ENCODE results near the gene SRL. TPM values are rescaled to one million over a fixed set of nuclear protein-coding genes. Genes with fewer than 3 reads are reported as not detected.

Gene SRL
- total RNA-seq, 2 experiments from 2014 or later = not detected

DNA sequence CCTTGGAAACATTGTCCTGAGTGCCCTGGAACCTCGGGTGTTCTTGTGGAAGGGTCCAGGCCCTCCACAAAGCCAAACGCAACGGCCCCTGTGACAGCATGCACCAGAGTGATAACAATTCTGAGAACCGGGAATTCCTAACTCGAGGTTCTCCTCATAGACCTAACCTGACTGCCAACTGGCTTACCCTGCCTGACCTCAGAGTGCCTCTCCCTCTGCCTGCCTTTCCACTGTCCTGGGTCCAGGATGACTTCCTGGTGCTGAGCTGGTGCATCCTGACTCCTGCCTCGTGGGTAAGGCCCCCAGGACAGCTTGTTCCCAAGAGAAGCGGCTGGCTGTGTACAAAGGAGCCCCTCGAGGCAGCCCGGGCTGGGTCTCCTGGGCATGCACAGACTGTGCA, 51.8 kb downstream of the SRL start:
- H3K9me3 ChIP-seq (ENCODE audit: control insufficient read depth in 1 of 2, insufficient read depth in 1 of 2, low read length in 2 of 2) = no peaks in the 10 kb centered on the region
- no peak overlapping the region for H3K27ac ChIP-seq (ENCODE audit: low read depth in 1 of 2, low read length in 2 of 2)
- H3K4me3 ChIP-seq (ENCODE audit: low read length) = no peak overlapping the region
- intact Hi-C loops (cut with DNase I, micrococcal nuclease) = no loop called here
- no peaks in the 10 kb centered on the region for H3K4me1 Mint-ChIP-seq (ENCODE audit: low read depth)
- no peaks in the 10 kb centered on the region for H3K36me3 Mint-ChIP-seq (ENCODE audit: low read depth)
- no peaks in the 10 kb centered on the region for H3K27me3 Mint-ChIP-seq
- H3K4me1 ChIP-seq (ENCODE audit: insufficient read depth, low read length) = no peaks in the 10 kb centered on the region
- no peaks in the 10 kb centered on the region for H3K36me3 ChIP-seq (ENCODE audit: insufficient read depth, low read length)
- no peak overlapping the region for H3K27ac Mint-ChIP-seq
- ATAC-seq (ENCODE audit: poor library complexity) (no peak), DNase-seq (no peak)
- TF ChIP-seq, protein P1, sequence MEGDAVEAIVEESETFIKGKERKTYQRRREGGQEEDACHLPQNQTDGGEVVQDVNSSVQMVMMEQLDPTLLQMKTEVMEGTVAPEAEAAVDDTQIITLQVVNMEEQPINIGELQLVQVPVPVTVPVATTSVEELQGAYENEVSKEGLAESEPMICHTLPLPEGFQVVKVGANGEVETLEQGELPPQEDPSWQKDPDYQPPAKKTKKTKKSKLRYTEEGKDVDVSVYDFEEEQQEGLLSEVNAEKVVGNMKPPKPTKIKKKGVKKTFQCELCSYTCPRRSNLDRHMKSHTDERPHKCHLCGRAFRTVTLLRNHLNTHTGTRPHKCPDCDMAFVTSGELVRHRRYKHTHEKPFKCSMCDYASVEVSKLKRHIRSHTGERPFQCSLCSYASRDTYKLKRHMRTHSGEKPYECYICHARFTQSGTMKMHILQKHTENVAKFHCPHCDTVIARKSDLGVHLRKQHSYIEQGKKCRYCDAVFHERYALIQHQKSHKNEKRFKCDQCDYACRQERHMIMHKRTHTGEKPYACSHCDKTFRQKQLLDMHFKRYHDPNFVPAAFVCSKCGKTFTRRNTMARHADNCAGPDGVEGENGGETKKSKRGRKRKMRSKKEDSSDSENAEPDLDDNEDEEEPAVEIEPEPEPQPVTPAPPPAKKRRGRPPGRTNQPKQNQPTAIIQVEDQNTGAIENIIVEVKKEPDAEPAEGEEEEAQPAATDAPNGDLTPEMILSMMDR (IDR thresholded peaks at IDR 0.05) = no peak
- no peaks in the 10 kb centered on the region for H3K27me3 ChIP-seq (ENCODE audit: control insufficient read depth in 1 of 2, insufficient read depth in 2 of 2, low read length in 2 of 2)
- H3K9me3 Mint-ChIP-seq = no peaks in the 10 kb centered on the region
- CTCF ChIA-PET = no interaction called here
- no peak overlapping the region for H3K4me3 Mint-ChIP-seq
- POLR2A ChIA-PET = no interaction called here

DNA sequence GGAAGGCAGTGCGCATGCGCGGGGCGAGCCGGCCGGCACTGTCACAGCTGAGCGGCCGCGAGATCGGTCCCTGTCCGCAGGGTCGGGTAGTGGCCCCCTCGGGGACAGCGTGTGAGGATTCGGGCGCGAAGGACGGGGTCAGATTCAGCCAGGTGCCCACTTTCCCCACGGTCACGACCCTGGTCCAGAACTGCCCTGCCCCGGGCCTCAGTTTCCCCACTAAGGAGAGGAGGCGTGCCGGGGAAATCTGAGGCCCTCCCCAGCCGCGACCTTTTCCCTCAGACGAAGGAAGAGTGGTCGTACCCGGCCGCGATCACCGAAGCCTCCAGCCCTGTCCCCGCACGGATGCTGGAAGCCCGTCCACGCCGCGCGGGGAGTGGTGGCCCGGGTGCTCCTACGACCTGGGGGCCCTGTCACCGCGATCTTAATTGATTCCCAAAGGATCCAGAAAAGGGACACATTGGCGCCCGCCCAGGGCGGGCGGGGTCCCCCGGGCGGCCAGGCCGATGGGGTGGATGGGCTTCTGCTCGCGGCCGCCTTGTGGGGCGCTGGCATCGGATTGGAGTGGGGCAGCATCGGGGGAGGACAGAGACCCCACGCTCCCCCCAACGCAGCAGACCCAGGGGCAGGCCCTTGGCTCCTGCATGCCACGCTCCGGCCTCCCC, 57.7 kb downstream of the SRL start:
- ATAC-seq (ENCODE audit: poor library complexity) (no peak), DNase-seq (peak in 1 of 14 experiments; percentile 31)
- Histone ChIP-seq H3K27ac (ENCODE audit: low read depth in 1 of 2, low read length in 2 of 2) (no peak overlapping the region), H3K36me3 (ENCODE audit: insufficient read depth, low read length) (no peaks in the 10 kb centered on the region), H3K27me3 (ENCODE audit: control insufficient read depth in 1 of 2, insufficient read depth in 2 of 2, low read length in 2 of 2) (no peaks in the 10 kb centered on the region), H3K9me3 (ENCODE audit: control insufficient read depth in 1 of 2, insufficient read depth in 1 of 2, low read length in 2 of 2) (no peaks in the 10 kb centered on the region), H3K4me3 (ENCODE audit: low read length) (peak overlapping the region; percentile 64), H3K4me1 (ENCODE audit: insufficient read depth, low read length) (peaks cover 17% of the 10 kb centered on the region)
- H3K4me3 Mint-ChIP-seq = peak overlapping the region; percentile 96
- intact Hi-C loops (cut with DNase I, micrococcal nuclease) = loop anchor here in 1 of 2 experiments (5.0 kb wide), 1 partner anchor 68 kb away; no protein-coding TSS in a partner anchor
- no peaks in the 10 kb centered on the region for H3K27me3 Mint-ChIP-seq
- ChIA-PET POLR2A (interaction anchor here (0.7 to 1.0 kb wide), 3 partner anchors 42 to 201 kb away, joined by 3 to 5 read pairs (median 3); no protein-coding TSS in a partner anchor), CTCF (interaction anchor here (0.9 kb wide), 1 partner anchor 70 kb away, joined by 3 read pairs; no protein-coding TSS in a partner anchor)
- H3K9me3 Mint-ChIP-seq = no peaks in the 10 kb centered on the region
- TF ChIP-seq, protein P1 (IDR thresholded peaks at IDR 0.05) = no peak
- H3K4me1 Mint-ChIP-seq (ENCODE audit: low read depth) = peaks cover 9% of the 10 kb centered on the region
- peak overlapping the region; percentile 16 for H3K27ac Mint-ChIP-seq
- no peaks in the 10 kb centered on the region for H3K36me3 Mint-ChIP-seq (ENCODE audit: low read depth)

DNA sequence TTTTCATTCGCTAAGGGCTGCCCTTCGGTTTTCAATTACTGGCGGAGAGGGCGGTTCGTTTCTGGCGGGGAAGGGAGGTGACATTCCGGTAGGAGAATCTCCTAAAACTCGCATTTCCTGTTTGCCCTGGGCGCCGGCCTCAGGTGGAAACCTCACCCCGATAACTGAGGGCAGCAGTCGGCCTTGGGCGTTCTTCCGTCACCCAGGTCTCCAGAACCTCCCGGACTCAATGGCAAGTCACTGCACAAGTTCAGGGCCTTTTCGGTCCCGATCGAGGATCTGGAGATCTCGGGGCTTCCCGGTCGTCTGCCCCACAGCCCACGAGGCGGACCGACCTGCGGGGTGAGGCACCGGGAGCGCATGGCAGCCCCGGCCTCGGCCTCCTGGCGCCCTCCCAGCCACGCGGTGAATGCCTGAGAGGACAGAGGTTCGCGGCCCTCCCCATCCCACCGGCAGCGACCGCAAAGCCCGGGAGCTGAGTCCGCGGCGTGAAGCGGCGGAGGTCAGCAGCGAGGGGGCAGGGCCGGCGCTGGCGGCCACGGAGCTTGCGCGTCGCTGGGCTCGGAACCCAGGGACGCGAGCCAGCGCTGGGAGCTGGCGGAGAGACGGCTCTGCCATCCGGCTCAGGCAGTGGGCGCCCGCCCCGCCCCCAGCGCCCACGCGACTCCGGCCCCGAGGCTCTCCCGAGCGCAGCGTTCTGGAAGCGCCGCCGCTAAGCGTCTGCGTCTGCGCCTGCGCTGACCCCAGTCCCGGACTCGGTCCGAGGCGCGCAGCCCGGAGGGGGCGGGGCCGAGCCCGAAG, 58.4 kb downstream of the SRL start:
- TF ChIP-seq, protein P1 (IDR thresholded peaks at IDR 0.05) = no peak
- intact Hi-C loops (cut with DNase I, micrococcal nuclease) = loop anchor here in 1 of 2 experiments (2.0 to 5.0 kb wide), 2 partner anchors 67 to 69 kb away; partner anchors contain the start of gene ADCY9
- ATAC-seq (ENCODE audit: poor library complexity) = peak; percentile 83

More for the DNA sequence above, 58.4 kb downstream of the SRL start:
- Histone ChIP-seq H3K27ac (ENCODE audit: low read depth in 1 of 2, low read length in 2 of 2) (no peak overlapping the region), H3K27me3 (ENCODE audit: control insufficient read depth in 1 of 2, insufficient read depth in 2 of 2, low read length in 2 of 2) (no peaks in the 10 kb centered on the region), H3K4me1 (ENCODE audit: insufficient read depth, low read length) (peaks cover 17% of the 10 kb centered on the region), H3K9me3 (ENCODE audit: control insufficient read depth in 1 of 2, insufficient read depth in 1 of 2, low read length in 2 of 2) (peaks cover 0 to 2% of the 10 kb centered on the region in 2 experiments), H3K4me3 (ENCODE audit: low read length) (peak overlapping the region; percentile 64), H3K36me3 (ENCODE audit: insufficient read depth, low read length) (no peaks in the 10 kb centered on the region)
- Mint-ChIP-seq H3K27me3 (no peaks in the 10 kb centered on the region), H3K27ac (no peak overlapping the region), H3K4me3 (peak overlapping the region; percentile 80), H3K9me3 (no peaks in the 10 kb centered on the region), H3K36me3 (ENCODE audit: low read depth) (no peaks in the 10 kb centered on the region), H3K4me1 (ENCODE audit: low read depth) (peaks cover 9% of the 10 kb centered on the region)
- POLR2A ChIA-PET = interaction anchor here (0.7 to 1.0 kb wide), 3 partner anchors 41 to 200 kb away, joined by 3 to 5 read pairs (median 3); no protein-coding TSS in a partner anchor
- DNase-seq = peak; percentile 48 to 91 (median 81)
- CTCF ChIA-PET = interaction anchor here (0.9 kb wide), 1 partner anchor 71 kb away, joined by 3 read pairs; no protein-coding TSS in a partner anchor
